ENCODE measurements around the gene PSMC3.

- no peak for TF ChIP-seq POLR2A (IDR thresholded peaks at IDR 0.05)
- TF ChIP-seq, protein P1, sequence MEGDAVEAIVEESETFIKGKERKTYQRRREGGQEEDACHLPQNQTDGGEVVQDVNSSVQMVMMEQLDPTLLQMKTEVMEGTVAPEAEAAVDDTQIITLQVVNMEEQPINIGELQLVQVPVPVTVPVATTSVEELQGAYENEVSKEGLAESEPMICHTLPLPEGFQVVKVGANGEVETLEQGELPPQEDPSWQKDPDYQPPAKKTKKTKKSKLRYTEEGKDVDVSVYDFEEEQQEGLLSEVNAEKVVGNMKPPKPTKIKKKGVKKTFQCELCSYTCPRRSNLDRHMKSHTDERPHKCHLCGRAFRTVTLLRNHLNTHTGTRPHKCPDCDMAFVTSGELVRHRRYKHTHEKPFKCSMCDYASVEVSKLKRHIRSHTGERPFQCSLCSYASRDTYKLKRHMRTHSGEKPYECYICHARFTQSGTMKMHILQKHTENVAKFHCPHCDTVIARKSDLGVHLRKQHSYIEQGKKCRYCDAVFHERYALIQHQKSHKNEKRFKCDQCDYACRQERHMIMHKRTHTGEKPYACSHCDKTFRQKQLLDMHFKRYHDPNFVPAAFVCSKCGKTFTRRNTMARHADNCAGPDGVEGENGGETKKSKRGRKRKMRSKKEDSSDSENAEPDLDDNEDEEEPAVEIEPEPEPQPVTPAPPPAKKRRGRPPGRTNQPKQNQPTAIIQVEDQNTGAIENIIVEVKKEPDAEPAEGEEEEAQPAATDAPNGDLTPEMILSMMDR (IDR thresholded peaks at IDR 0.05), result peak; percentile 87 to 97 (median 96)
Measured at GRCh38 chr11:47373876-47374719, 52.1 kb downstream of the PSMC3 start.

All from right lobe of liver (tissue), 4 donors.